Ectodermal cell (in vitro differentiated cells): ENCODE data around the gene PKD2L2.
"Not testable (repeated sequence)": the region's sequence is repeated elsewhere in the genome, so short reads cannot be mapped to it uniquely, and the experiment has no call there.

Source experiments
- H3K27ac ChIP-seq: 2 replicates; pipeline ENCODE4 v1.7.0; 2013; ENCODE audit warnings: mild to moderate bottlenecking, low read depth, low read length; ENCODE audit not compliant: insufficient read depth, poor library complexity, severe bottlenecking
- H3K27me3 ChIP-seq: 2 replicates; pipeline ENCODE4 v1.7.0; 2013; ENCODE audit warnings: mild to moderate bottlenecking, low read length; ENCODE audit not compliant: insufficient read depth, control insufficient read depth, poor library complexity, severe bottlenecking
- H3K36me3 ChIP-seq: one replicate; pipeline ENCODE4 v1.7.0; 2013; ENCODE audit warnings: low read length; ENCODE audit not compliant: control insufficient read depth, insufficient read depth
- H3K4me1 ChIP-seq: one replicate; pipeline ENCODE4 v1.7.0; 2013; ENCODE audit warnings: low read length; ENCODE audit not compliant: control insufficient read depth, insufficient read depth
- H3K4me3 ChIP-seq: 2 replicates; pipeline ENCODE4 v1.7.0; 2013; ENCODE audit warnings: low read depth, low read length, control low read depth; ENCODE audit not compliant: insufficient read depth
- H3K9me3 ChIP-seq: 2 replicates; pipeline ENCODE4 v1.7.0; 2013; ENCODE audit warnings: mild to moderate bottlenecking, low read length, moderate library complexity; ENCODE audit not compliant: control insufficient read depth
- WGBS, 2 experiments: methylation state at CpG; one replicate each; pipeline ENCODE4 v1.1.7; 2013; ENCODE audit warnings: missing lambda C conversion rate in 2 of 2; 5-methylcytosine and 5-hydroxymethylcytosine counted together

Gene PKD2L2

DNA sequence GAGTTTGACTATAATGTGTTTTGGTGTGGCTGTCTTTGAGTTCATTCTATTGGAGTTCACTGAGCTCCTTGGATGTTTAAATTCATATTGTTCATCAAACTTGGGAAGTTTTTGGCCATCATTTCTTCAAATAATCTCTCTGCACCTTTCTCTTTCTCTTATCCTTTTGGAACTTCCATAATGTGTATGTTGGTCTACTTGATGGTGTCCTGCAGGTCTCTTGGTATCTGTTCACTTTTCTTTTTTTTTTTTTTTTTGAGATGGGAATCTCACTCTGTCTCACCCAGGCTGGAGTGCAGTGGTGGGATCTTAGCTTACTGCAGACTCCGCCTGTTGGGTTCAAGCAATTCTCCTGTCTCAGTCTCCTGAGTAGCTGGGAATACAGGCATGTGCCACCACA lies 27.7 kb downstream of the PKD2L2 start:
- WGBS, 2 experiments = 38 to 50% methylated on average over 1 of the region's 1 CpG
- H3K4me1 ChIP-seq = no peaks in the 10 kb centered on the region
- no peak overlapping the region for H3K4me3 ChIP-seq
- no peak overlapping the region for H3K27ac ChIP-seq
- no peaks in the 10 kb centered on the region for H3K27me3 ChIP-seq
- no peaks in the 10 kb centered on the region for H3K9me3 ChIP-seq
- no peaks in the 10 kb centered on the region for H3K36me3 ChIP-seq

DNA sequence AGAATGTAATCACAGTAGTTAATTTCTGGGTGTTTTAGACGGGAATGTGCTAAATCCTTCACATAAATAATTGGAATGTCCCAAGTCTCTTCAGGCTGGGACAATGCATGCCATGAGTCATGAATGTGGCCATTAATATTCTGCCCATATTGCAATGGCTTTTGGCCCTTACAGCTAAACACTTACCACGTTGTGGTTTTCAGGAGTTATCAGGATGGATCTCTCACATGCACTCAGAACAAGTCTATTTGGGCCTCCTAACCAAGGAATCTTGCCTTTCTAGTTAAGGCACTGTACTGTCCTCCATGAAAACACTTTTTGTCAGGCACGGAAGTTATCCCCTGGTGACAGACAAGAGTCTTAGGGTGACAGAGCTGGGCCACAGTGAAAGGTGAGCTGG lies 32.7 kb downstream of the PKD2L2 start:
- Histone ChIP-seq H3K9me3 (no peaks in the 10 kb centered on the region), H3K27ac (no peak overlapping the region), H3K27me3 (no peaks in the 10 kb centered on the region), H3K4me3 (no peak overlapping the region), H3K4me1 (no peaks in the 10 kb centered on the region), H3K36me3 (no peaks in the 10 kb centered on the region)
- WGBS, 2 experiments = 86 to 87% methylated on average over 3 of the region's 3 CpGs

DNA sequence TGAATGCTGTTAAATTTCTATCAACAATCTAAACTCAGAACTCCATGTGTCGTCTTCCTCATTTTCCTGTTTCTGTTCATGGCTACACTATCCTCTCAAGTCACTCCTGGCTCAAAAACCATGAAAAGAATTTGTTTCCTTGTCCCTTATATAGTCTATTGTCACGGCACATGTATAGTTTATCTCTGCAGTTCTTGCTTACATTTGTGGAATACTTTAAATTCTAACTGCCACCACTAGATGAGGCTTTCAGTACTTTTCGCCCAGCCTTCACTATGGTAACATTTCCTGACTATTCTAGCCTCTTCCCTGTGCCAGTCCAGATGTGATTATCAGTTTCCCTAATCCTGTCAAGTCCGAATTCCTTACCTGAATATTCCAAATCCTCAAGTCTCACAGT lies 34.6 kb downstream of the PKD2L2 start:
- Histone ChIP-seq H3K4me1 (no peaks in the 10 kb centered on the region), H3K27ac (no peak overlapping the region), H3K9me3 (no peaks in the 10 kb centered on the region), H3K36me3 (no peaks in the 10 kb centered on the region), H3K4me3 (no peak overlapping the region), H3K27me3 (no peaks in the 10 kb centered on the region)
- 86 to 87% methylated on average over 4 of the region's 4 CpGs for WGBS, 2 experiments

DNA sequence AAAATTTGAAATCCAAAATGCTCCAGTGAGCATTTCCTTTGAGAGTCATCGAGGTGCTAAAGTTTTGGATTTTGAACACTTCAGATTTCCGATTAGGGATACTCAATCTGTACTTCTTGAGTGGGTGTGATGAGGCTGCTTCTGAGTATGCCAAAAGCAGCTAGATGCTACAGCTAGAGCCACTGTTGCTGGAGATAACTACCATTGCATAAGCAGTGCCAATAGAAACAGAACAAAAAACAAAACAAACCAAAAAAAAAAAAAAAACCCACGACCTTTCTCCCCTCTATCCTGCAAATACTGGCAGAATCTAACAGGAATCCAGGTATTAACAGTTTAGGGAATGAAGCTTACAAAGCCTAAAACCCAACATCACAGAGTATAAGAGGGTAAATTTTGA lies 43.5 kb downstream of the PKD2L2 start:
- Histone ChIP-seq H3K9me3 (no peaks in the 10 kb centered on the region), H3K27ac (no peak overlapping the region), H3K4me1 (no peaks in the 10 kb centered on the region), H3K36me3 (no peaks in the 10 kb centered on the region), H3K27me3 (no peaks in the 10 kb centered on the region), H3K4me3 (no peak overlapping the region)
- WGBS, 2 experiments = 88 to 91% methylated on average over 2 of the region's 3 CpGs

DNA sequence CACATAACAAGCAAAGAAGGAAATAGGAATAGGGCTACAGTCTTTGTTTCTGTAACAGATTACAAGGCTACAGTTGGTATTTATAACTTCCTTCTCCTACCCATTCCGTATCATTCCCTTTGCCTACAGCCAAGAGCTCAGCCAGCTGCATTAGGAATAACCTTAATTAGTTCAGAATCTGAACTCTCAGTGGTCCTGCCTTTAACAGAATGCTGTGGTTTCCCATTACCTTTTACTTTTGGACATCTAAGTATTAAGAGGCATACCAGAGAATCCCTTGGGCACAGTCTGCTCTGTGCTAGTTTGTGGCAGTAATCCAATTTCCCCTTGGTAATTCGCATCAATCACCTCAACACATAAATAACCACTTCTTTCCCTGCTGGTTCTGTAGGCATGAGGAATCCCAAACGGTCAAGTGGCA lies 44.2 kb downstream of the PKD2L2 start:
- H3K36me3 ChIP-seq = no peaks in the 10 kb centered on the region
- H3K27ac ChIP-seq = no peak overlapping the region
- H3K4me3 ChIP-seq = no peak overlapping the region
- H3K9me3 ChIP-seq = no peaks in the 10 kb centered on the region
- no peaks in the 10 kb centered on the region for H3K4me1 ChIP-seq
- no peaks in the 10 kb centered on the region for H3K27me3 ChIP-seq
- 83 to 91% methylated on average over 3 of the region's 3 CpGs for WGBS, 2 experiments

DNA sequence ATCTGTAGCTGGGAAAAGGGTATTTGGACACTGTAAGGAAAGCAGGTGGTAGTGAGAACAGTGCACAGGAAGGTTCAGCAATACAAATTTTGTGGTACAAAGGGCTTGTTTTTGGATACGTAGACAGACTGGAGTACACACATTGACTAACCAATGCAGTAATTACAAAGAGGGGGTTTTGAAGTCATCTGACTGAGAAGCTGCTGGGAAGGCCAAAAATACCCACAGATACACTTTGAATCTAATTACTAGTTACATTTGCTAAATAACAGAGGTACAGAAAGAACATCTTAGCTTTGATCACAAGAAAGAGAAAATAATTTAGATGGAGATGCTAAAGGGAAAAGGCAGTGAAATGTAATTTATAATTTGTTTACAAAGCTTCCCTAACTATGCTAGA lies 45.9 kb downstream of the PKD2L2 start:
- Histone ChIP-seq H3K27ac (no peak overlapping the region), H3K27me3 (no peaks in the 10 kb centered on the region), H3K4me1 (no peaks in the 10 kb centered on the region), H3K9me3 (no peaks in the 10 kb centered on the region), H3K4me3 (no peak overlapping the region), H3K36me3 (peaks cover 4% of the 10 kb centered on the region)
- WGBS, 2 experiments = 95 to 100% methylated on average over 1 of the region's 1 CpG

DNA sequence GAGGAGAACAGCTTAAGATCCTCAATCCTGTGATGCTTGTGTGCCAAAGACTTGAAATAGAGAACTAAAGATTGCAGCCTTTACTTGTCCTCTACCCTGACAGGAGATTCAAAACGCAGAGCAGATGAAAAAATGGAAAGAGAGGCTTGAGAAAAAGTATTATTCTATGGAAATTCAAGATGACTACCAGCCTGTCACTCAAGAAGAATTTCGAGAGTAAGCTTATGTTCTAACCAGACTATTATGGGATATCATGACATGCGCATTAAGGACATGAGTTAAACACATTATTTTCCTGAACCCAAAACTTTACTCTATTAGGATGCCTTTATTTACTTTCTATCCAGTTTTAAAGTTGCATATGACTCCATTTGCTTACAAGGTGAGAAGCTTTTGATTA lies 46.4 kb downstream of the PKD2L2 start:
- Histone ChIP-seq H3K4me3 (no peak overlapping the region), H3K36me3 (peaks cover 4% of the 10 kb centered on the region), H3K27me3 (no peaks in the 10 kb centered on the region), H3K9me3 (no peaks in the 10 kb centered on the region), H3K27ac (no peak overlapping the region), H3K4me1 (no peaks in the 10 kb centered on the region)
- 92 to 97% methylated on average over 3 of the region's 3 CpGs for WGBS, 2 experiments

DNA sequence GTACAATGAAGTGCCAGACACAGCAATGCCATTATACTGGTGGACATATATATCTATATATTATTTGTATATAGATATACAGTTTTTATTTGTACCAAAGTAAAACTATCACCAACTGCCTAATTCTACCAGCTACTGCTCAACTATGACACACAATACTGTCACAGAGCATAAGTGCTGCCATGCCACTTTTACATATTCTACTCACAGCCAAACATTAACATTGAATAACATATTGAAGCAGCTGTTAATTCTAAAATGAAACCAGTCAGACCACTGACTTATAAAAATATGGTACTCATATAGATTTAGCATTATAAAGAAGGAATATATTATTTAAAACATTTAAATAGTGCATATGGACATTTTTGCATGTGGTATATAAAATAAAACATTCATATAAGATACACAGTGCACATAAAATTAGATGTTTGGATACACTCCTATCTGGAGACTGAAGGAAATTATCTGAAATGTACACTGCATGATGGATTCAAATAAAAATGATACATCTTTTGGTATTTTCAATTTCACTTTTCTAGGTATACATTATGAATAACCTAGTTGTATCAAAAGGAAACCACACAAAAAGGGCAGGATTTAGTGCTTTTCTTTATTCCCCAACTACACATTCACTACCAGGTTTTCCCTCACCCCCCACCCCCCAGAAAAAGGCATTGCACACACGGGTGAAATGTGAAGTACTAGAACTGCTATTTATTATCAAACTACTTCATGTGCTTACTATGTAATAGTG lies 48.9 kb downstream of the PKD2L2 start:
- Histone ChIP-seq H3K27ac (no peak overlapping the region), H3K4me3 (no peak overlapping the region), H3K27me3 (no peaks in the 10 kb centered on the region), H3K9me3 (no peaks in the 10 kb centered on the region), H3K4me1 (no peaks in the 10 kb centered on the region), H3K36me3 (peaks cover 23% of the 10 kb centered on the region)
- WGBS, 2 experiments = 100% methylated on average over 1 of the region's 1 CpG; no CpG with 5 or more reads in 1 of the 2 experiments

DNA sequence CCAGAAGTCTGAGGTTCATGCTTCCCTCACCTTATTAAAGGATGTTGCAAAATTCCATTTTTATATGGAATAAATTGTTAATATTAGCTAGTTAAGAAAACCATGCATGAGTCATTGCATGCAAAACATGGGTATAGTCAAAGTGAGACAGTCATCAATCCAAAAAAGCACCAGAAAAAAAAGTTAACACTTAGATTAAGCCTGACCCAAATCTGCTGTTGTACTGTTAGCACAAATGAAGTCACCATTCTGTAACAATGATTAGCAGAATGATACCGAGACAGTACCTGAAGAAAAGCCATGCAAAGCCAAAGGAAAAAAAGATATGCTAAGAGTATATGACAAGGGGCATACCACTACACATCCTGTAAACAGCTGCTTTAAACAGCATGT lies 49.5 kb downstream of the PKD2L2 start:
- H3K27me3 ChIP-seq = no peaks in the 10 kb centered on the region
- WGBS, 2 experiments = 88 to 100% methylated on average over 1 of the region's 1 CpG
- no peaks in the 10 kb centered on the region for H3K9me3 ChIP-seq
- H3K4me3 ChIP-seq = no peak overlapping the region
- peaks cover 23% of the 10 kb centered on the region for H3K36me3 ChIP-seq
- H3K27ac ChIP-seq = no peak overlapping the region
- H3K4me1 ChIP-seq = no peaks in the 10 kb centered on the region

DNA sequence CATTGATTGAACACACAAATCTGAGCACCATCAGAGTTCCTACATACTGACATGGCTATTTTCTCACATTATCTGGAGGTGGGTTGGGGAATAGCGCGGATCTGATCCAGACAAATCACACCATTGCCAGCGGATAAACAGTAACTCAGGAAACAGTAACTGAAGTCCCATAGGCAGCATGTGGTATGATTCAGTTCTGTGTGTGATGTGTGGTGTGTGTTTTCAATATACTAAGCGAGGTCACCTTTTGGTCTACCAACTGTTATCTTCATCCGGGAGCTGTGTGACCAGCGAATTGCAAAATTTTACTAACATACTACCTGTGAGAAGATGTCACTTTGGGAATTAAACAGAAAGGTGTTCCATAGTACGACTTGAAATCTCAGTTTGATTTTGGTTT lies 50.1 kb downstream of the PKD2L2 start:
- Histone ChIP-seq H3K9me3 (no peaks in the 10 kb centered on the region), H3K27me3 (no peaks in the 10 kb centered on the region), H3K27ac (no peak overlapping the region), H3K4me3 (no peak overlapping the region), H3K36me3 (peaks cover 28% of the 10 kb centered on the region), H3K4me1 (no peaks in the 10 kb centered on the region)
- 81 to 86% methylated on average over 7 of the region's 7 CpGs for WGBS, 2 experiments

DNA sequence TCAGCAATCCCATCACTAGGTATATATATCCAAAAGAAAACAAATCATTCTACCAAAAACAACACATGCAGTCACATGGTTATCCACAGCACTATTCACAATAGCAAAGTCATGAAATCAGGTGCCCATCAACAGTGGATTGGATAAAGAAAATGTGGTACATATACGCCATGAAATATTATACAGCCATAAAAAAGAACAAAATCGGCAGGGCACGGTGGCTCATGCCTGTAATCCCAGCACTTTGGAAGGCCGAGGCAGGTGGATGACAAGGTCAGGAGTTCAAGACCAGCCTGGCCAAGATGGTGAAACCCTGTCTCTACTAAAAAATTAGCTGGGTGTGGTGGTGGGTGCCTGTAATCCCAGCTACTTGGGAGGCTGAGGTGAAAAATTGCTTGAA lies 55.0 kb downstream of the PKD2L2 start:
- 91 to 94% methylated on average over 4 of the region's 4 CpGs for WGBS, 2 experiments

More for the DNA sequence above, 55.0 kb downstream of the PKD2L2 start:
- H3K36me3 ChIP-seq = peaks cover 68% of the 10 kb centered on the region
- not testable (repeated sequence) for H3K27me3 ChIP-seq, H3K4me3 ChIP-seq, H3K4me1 ChIP-seq, H3K9me3 ChIP-seq, H3K27ac ChIP-seq
